Measurements from ENCODE around the gene KANSL2.
A peak's percentile ranks its signal among the peaks of the same experiment; 100 is the strongest.
"Not testable (repeated sequence)": the region's sequence is repeated elsewhere in the genome, so short reads cannot be mapped to it uniquely, and the experiment has no call there.

KANSL2 gene
- 80.8 to 125 (median 81.5) reads per million in 4 experiments for total RNA-seq

DNA sequence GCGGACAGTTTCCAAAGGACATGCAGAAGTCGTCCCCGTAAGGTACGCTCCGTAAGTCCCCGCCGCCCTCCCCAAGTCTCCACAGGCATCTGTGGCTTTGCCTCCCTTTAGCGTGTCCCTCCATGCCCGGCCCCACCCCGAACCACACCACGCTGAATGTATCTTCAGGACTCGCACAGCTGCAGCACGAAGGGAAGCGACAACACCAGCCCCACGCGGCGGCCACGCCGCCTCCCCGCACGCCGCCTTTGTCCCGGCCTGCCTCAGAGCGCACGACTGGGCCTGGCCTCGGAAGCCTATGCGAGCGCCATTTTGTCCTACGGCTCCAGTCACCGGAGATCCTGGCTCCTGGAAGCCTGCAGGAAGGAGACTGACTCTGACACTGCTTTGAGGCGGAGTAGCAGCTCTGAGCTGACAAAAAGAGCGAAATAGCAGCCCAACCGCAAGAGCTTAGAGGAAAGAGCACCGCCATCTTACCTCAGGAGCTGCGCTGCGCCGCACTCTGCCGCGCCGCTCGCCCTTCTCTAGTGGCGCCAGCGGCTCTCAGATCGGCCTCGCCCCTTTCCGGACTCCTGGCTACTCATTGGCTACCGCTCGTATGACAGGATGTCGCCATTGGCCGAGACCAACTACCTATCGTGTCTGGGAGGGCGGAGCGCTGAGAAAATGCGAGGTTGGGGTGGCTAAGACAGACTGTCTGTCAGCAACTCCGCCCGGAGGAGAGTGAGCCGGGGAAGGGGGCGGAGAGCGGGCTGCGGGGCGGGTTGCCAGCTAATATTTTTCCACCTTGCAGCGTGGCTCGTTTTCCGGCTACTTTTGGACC is at the start of gene KANSL2:
Gene KANSL2 (minus strand): TSS at position 529 of the 823 bp plus-strand sequence. CDS start 606 bp downstream, outside the sequence.
- peak; percentile 95 for DNase-seq

DNA sequence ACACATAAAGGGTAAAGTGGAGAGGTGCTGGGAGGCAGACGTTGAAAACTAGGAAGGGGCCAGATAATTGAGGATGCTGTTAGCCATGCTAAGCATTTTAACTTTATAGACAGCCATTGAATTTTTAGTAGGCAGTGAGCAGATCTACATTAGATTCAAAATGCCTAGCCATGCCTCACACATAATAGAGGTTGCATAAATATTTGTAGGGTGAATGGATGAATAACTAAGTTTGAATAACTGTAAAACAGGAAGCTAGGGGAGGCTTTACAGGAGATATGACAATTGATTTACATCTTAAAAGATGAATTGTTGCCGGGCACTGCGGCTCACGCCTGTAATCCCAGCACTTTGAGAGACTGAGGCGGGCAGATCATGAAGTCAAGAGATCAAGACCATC is 46.8 kb upstream of the KANSL2 start:
- no peak for DNase-seq

DNA sequence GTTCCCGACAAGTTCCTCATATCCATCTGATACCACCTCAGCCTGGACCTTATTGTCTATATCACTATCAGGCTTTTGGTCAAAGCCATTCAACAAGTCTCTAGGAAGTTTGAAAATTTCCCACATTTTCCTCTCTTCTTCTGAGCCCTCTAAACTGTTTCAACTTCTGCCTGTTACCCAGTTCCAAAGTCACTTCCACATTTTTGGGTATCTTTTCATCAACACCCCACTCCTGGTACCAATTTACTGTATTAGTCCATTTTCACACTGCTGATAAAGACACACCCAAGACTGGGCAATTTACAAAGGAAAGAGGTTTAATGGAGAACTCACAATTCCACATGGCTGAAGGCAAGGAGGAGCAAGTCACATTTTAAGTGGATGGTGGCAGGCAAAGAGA is 38.7 kb upstream of the KANSL2 start:
- DNase-seq: not testable (repeated sequence)

DNA sequence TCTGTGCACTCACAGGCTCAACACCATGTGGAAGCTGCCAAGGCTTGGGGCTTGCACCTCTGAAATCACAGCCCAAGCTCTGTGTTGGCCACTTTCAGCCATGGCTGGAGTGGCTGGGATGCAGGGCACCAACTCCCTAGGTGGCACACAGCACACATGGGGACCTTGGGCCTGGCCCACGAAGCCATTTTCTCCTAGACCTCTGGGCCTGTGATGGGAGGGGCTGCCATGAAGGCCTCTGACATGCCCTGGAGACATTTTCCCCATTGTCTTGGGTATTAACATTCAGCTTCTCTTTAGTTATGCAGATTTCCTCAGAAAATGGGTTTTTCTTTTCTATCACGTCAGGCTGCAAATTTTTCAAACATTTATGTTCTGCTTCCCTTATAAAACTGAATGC is 38.1 kb upstream of the KANSL2 start:
- not testable (repeated sequence) for DNase-seq

- DNase-seq: not testable (repeated sequence)
These were observed 37.0 kb upstream of the KANSL2 start for GRCh38 chr12:48719002-48719401.

DNA sequence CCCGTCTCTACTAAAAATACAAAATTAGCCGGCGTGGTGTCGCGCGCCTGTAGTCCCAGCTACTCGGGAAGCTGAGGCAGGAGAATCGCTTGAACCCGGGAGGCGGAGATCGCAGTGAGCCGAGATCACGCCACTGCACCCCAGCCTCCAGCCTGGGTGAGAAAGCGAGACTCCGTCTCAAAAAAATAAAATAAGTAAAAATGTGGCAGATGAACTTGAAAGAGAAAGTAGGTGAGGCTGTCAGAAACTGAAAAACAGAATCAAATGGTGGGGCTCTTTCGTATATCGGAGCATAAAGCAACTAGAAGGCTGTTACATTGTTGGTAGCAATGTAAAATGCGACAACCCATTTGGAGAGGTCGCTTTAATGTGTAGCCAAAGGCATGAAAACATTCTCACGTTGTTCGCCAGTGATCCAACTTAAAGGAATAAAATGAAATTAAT is 35.2 kb upstream of the KANSL2 start:
- DNase-seq: no peak

GRCh38 chr12:48716493-48717251 is 34.6 kb upstream of the KANSL2 start, which contains the start of gene CCNT1:
Gene CCNT1 (minus strand): TSS chr12:48716707. CDS start chr12:48716675, 32 bp downstream.
- peak; percentile 98 for DNase-seq

GRCh38 chr12:48716168-48716492 is 34.1 kb upstream of the KANSL2 start:
- no peak for DNase-seq

DNA sequence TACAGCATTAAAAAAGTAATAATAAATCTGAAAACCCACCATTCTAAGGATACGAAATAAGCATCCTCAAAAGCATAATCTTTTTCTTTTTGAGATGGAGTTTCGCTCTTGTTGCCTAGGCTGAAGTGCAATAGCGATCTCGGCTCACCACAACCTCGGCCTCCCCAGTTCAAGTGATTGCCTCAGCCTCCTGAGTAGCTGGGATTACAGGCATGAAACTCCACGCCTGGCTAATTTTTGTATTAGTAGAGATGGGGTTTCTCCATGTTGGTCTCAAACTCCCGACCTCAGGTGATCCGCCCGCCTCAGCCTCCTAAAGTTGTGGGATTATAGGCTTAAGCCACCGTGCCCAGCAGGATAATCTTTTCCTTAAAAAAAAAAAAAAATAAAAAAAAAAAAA is 30.2 kb upstream of the KANSL2 start:
- DNase-seq: no peak

DNA sequence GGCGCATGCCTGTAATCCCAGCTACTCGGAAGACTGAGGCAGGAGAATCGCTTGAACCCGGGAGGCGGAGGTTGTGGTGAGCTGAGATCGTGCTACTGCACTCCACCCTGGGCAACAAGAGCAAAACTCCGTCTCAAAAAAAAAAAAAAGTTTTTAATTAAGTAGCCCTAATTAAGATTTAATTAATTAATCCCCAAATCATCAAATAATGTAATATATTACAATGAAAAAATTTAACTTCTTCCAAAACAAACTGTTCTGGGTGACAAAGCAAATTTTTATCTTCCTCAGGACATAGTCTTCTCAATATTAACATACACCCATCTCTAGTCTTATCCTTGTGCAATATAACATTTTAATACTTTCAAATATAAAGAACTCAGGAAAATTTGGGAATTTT is 16.8 kb upstream of the KANSL2 start:
- not testable (repeated sequence) for DNase-seq

GRCh38 chr12:48696626-48697025 is 14.6 kb upstream of the KANSL2 start:
- no peak for DNase-seq

- DNase-seq: no peak
These were observed 13.8 kb upstream of the KANSL2 start for GRCh38 chr12:48695859-48696258.

GRCh38 chr12:48694038-48694437 is 12.0 kb upstream of the KANSL2 start:
- DNase-seq: no peak

DNA sequence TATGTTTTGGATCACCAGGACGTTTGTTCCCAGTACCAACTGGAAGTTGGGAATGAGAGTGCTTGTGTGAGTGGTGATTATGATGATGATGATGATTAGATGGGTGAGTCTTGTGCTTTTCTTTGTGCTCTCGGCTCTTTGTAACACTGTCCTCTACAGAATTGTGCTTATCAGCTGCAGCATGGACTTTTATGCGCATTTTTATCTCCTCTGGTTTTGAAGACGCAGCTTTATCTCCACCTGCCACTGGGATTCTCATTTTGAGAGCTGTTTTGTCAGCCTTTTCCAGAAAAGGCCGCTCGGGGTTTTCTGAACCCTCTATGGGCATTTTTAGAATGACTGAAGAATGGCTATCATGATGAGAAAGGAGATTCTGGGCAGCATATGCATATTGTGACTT is 11.5 kb upstream of the KANSL2 start:
- DNase-seq: no peak

GRCh38 chr12:48691826-48692487 is 9.9 kb upstream of the KANSL2 start:
- DNase-seq: no peak

DNA sequence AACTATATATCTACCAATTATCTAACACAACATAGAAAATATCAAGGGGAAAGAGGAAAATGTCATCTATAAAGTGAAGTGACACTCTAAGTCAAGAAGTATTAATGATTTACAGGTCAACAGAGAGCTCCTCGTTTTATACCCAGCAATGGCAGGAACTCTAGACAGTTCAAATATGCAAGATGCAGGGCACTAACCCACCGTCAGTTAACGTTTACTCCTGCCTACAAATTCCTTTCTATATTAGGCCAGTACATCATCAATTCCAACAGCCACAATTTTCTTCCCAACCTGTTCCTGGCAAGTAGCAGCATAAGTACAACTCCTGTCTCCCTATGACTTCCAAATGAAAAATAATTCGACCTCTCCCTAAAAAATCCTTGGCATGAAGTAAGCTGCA is 9.0 kb upstream of the KANSL2 start:
- no peak for DNase-seq

GRCh38 chr12:48690436-48690835 is 8.4 kb upstream of the KANSL2 start:
- DNase-seq: no peak

DNA sequence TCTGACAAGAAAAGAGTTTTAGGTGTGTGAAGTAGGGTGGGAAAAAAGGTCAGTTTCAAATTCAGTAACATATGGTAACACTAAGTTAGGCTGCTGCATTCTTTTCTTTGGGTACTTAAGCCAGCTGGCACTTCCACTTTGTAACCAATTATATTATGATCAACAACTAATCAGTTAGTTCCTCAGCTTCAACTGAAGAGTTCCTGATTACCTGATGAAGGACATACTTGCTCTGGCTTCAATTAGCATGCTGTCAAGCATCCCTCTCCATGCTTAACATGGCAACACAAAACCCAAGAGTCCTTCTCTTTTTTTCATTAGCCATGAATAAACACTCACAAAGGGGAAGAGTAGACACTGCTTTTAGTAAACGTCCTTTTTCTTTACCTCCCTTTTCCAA is 6.8 kb upstream of the KANSL2 start:
- no peak for DNase-seq

DNA sequence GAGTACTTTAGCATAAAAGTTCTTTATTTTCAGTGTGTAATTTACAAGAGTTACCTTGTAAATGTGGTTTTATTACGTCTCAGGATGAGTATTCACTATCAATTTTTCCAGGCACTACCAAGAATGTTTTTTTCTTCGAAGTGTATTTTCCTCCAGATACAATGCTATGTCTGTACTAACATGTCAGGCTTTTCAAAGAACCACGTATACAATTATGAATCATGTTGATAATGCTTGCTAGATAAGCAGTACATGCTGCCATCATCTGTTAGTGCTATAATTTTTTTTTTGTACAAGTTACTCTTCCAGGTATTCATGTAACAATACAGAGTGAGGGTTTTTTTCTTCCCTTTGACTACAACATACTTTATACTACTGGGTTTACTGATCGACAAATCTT is 5.6 kb upstream of the KANSL2 start:
- no peak for DNase-seq

GRCh38 chr12:48686615-48687334 is 4.7 kb upstream of the KANSL2 start:
- no peak for DNase-seq

DNA sequence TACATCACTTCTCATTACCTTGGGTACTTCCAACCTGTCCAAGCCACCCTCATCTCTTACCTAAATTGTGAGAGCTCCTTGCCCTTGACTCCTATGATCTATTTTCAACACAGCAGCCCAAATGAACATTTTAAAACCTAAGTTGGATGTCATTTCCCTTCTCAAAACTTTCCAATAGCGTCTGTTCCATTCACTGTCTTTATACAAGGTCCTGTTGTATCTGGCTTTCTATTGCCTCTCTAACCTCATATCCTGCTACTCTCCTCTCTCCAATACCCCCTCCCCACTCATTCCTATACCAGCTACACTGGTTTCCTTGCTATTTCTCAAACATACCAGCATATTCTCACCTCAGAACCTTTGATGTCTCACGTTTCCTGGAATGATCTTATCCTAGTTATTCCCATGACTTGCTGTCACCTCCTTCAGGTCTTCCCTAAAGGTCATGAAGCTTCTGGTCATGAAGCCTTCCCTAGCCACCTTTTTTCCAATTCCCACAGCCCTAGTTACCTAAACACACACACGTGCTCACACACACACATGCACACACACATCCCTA is 4.1 kb upstream of the KANSL2 start:
- DNase-seq: no peak

- DNase-seq: no peak
These were observed 1.5 kb upstream of the KANSL2 start for GRCh38 chr12:48683534-48683933.

Measured in effector CD8-positive, alpha-beta T cell (primary cell).